Stimulated activated CD4-positive, alpha-beta T cell treated with anti-CD3 and anti-CD28 coated beads, TNF-alpha, amount 100 ng/mL, for 24 hours (primary cell): ENCODE data around the gene TUBB4A.
A peak's percentile ranks its signal among the peaks of the same experiment; 100 is the strongest.
"Not testable (repeated sequence)": the region's sequence is repeated elsewhere in the genome, so short reads cannot be mapped to it uniquely, and the experiment has no call there.

ENCODE experiments used
- DNase-seq, 3 experiments: peaks; one replicate each; pipeline ENCODE4 v3.0.0-alpha.2; 2020; ENCODE audit warnings: low read depth in 3 of 3

The TUBB4A gene

GRCh38 chr19:6524311-6524710 is 22.2 kb upstream of the TUBB4A start:
- no peak for DNase-seq

DNA sequence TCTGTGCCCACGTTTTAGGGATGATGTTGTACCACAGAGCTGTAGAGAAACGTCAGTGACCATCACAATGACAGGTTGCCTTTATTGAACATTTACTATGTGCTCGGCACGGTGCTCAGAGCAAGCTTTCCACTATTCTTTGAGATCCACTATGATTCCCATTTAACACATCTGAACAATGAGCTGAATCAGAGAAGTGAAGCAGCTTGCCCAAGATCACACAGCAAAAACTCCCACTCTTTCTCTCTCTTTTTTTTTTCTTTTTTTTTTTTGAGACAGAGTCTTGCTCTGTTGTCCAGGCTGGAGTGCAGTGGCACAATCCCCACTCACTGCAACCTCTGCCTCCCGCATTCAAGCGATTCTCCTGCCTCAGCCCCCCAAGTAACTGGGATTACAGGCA is 20.6 kb upstream of the TUBB4A start:
- no peak for DNase-seq

DNA sequence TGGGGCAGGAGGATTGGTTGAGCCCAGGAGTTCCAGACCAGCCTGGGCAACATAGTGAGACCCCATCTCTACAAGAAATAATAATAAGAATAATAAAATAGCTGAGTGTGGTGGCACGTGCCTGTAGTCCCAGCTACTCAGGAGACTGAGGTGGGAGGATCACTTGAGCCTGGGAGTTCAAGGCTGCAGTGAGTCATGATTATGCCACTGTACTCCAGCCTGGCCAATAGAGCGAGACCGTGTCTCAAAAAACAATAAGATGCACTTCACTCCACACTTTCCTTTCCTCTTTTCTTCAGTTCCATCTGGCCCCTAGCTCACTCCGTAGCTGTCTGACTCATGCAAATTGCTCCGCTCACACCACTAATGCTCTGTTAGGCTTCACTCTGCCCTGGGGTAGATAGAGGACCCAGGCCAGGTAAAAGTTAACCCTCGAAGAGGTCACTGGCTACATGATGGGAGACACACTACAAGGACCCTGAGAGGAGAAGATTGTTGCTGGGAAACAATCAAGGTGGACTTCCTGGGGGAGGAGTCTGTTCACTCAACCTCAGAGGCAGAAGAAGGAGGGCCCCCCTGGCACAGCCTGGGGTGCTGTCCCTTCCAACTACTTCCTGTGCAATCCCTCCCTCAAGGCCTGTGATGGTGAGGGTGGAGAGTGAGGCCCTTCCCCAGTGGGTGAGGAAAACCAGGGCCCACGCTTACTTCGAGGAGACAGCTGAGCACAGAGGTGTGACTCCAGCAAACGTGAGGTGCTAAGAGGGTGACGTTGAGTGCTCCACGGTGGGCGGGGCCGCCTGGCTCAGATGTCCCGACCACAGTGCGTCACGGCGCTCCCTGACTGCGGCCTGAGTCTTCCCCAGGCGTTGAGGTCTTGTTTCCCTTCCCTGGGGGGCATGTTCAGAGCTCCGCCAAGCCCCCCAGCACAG is 19.9 kb upstream of the TUBB4A start:
- peak in 1 of 3 experiments; percentile 54 for DNase-seq

- DNase-seq = no peak
Observed at GRCh38 chr19:6519289-6519688, 17.2 kb upstream of the TUBB4A start.

- peak in 1 of 3 experiments; percentile 24 for DNase-seq
Observed at GRCh38 chr19:6518145-6518911, 16.2 kb upstream of the TUBB4A start.

GRCh38 chr19:6516659-6517291 is 14.7 kb upstream of the TUBB4A start:
- peak; percentile 82 to 93 (median 85) for DNase-seq

DNA sequence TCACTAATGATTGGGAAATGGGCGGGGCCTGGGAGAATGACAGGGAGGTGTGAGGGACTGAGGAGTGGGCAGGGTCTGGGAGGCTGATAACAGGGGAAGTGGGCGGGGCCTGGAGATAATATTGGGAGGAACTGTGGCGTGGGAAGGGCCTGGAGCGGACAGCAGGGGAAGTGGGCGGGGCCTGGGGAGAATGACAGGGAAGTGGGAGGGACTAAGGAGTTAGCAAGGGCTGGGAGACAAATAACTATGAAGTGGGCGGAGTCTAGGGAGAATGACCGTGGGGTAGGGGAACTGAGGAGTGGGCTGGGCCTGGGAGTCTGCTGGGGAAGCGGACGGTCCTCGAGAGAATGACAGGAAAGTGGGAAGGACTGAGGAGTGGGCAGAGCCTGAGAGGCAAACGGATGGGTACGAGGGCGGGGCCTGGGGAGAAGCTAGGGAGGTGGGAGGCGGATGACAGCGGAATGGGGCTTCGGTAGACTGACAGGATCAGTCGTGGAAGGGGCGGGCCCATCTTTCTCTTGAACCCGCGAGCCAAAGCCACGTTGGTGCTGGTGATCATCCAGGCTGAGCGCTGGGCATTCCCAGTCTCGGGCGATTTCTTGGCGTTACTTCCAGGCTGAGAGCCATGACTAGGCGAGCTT is 14.0 kb upstream of the TUBB4A start:
- DNase-seq = peak in 2 of 3 experiments; percentile 46 to 84

DNA sequence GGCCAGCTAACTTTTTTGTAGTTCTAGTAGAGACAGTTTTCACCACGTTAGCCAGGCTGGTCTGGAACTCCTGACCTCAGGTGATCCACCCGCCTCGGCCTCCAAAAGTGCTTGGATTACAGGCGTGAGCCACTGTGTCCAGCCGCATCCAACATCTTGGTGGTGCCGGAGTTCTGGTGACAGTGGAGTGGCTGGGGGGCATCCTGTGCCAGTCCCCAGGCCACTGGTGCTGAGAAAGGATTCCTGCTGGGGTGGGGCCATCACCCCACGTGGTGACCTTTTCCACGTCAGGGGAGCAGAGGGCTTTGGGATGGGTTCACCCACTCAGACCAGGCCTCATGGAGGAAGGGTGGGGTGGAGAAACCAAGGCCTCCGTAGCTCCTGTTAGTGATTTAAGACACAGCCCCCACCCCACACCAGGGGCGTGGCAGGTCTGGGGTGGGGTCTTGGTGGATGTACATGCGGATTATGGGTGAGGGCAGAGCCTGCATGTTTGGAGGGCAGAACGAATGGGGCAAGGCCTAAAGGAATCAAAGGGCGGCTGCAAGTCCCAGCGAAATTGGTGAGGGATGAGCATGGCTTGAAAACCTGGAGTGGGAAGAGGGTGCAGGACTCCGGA is 12.9 kb upstream of the TUBB4A start:
- no peak for DNase-seq

GRCh38 chr19:6514089-6514488 is 12.0 kb upstream of the TUBB4A start:
- no peak for DNase-seq

DNA sequence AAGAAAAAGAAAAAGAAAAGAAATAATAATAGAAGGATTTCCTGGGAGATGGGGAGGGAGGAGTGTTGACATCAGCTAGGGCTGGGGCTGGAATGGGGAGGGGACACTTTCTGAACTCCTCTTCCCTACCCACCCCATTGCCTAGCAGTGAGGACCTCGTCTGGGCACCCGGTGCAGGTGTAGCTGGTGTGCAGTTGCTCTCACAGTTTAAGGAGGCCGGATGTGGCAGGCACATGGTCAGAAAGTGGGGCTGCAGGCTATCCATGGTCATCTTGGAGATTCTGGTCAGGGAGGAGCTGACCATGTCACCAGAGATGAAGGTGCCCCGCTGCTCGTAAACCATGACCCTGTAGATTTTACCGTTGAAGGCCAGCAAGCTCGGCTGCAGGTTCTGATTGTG is 8.5 kb upstream of the TUBB4A start:
- no peak for DNase-seq

DNA sequence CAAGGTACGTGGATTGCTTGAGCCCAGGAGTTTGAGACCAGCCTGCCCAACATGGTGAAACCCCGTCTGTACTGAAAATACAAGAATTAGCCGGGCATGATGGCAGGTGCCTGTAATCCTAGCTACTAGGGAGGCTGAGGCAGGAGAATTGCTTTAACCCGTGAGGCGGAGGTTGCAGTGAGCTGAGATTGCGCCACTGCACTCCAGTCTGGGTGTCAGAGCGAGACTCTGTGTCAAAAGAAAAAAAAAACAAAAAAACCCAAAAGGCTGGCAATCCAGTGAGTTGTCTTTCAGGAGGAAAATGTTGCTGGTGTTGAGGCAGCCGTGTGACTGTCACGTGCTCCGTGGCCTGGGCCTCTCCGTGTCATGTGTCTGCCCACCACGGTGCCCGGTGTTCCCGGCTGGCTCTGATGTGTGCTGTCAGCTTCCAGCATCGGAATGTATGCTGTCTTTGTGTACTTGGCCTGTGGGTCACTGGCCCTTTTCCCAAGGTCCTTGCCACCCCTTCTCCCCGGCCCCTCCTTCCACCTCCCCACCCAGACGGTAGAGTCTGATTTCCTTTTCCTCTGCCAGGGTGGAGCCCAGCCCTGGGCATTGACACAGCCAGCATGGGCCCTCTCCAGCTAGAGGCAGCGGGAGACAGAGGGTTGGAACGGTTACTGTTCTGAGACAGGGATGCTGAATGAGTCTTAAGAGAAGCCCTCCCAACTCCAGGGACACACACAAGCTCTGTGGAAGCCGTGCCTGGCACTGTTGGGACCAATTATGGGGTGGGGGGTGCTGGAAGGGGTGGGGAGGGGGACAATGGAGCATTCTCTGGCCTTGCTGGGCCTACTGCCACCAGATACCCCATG is 7.2 kb upstream of the TUBB4A start:
- DNase-seq = no peak

DNA sequence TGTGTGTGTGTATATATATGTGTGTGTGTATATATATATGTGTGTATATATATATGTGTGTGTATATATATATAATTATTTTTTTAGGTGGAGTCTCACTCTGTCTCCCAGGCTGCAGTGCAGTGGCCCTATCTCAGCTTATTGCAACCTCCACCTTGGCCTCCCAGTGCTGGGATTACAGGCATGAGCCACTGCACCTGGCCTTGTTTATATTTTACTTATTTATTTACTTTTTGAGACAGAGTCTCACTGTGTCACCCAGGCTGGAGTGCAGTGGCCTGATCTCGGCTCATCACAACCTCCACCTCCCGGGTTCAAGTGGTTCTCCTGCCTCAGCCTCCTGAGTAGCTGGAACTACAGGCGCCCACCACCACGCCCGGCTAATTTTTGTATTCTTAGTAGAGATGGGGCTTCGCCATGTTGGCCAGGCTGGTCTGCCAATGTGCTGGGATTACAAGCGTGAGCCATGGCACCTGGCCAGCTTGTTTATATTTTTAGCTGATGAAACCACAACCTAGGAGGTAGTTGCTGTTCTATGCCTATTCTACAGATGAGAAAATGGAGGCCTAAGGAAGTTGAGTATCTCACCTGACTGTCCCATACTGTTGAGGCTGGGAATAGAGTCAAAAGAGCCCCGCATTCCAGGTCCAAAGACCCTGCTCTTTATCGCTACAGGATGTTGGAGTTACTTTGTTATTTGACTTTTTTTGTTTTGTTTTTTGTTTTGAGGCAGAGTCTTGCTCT is 6.1 kb upstream of the TUBB4A start:
- not testable (repeated sequence) for DNase-seq

DNA sequence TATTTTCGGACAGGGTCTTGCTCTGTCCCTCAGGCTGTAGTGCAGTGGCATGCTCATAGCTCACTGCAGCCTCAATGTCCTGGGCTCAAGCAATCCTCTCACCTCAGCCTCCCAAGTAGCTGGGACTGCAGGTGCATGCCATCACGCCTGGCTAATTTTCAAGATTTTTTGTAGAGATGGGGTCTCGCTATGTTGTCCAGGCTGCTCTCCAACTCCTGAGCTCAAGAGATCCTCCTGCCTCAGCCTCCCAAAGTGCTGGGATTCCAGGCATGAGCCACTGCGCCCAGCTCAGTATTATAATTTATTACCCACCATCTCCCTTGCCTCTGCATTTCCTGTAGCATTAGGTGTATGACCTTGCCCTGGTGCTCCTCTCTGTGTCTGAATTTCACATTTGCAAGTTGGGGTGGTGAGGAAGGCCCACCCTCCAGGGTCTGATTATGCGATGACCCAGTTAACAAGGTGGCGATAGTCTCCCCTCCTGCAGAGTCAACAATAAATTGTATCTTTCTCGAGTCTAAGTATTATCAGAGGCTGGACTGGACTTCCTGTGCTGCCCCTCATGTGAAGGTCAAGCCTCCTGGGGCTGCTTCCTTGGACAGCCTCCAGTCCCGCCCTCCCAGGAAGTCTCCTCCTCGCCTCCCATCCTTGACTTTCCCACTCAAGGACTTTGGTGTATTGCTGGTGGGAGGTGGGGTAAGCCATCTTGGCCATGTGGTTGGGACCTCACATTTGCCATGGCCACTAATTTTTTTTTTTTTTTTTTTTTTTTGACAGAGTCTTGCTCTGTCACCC is 1.5 kb upstream of the TUBB4A start:
- no peak for DNase-seq

DNA sequence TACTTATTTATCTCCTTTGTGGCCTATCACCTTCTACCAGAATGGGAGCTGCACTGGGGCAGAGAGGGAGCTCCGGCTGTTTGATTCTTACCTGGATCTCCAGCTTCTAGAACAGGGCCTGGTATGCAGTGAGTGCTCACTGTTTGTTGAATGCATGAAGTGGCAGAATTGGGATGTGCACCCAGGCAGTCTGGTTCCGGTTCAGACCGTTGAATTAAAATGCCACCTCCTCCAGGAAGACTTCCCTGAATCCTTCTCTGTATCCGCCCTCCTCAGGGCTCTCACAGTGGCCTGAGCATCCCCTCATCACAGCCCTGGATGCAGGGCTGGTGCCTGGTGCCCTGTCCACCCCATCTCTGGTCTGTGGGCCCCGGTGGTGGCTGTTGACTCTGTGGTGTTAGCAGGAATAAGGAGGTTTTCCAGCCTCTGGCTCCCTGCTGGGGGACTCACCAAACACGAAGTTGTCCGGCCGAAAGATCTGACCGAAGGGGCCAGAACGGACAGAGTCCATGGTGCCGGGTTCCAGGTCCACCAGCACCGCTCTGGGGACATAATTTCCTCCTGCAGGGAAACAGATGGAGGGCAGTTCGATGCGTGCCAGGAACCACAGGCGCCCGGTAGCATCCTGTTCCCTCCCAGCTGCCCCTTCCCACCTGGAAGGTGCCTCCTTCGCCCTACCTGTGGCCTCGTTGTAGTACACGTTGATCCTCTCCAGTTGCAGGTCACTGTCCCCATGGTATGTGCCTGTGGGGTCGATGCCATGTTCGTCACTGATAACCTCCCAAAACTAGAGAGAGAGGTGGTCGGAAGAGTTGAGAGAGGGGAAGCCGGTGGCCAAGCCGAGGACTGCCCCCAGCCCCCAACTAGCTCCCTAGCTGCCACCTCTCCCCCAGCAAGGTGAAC is 1.0 kb downstream of the TUBB4A start:
- DNase-seq = no peak

GRCh38 chr19:6499052-6499790 is 2.9 kb downstream of the TUBB4A start:
- DNase-seq = no peak

- no peak for DNase-seq
Observed at GRCh38 chr19:6498294-6499036, 3.6 kb downstream of the TUBB4A start.
